NT2/D1 (cell line): ENCODE data around the gene PLK5.

Source experiments
- YY1 ChIP-seq: IDR thresholded peaks from 2 replicates; pipeline ENCODE4 v1.6.1; 2011; ENCODE audit not compliant: insufficient read length, insufficient read depth
- ZNF274 ChIP-seq: IDR thresholded peaks from 2 replicates; pipeline ENCODE4 v1.6.1; 2011; ENCODE audit warnings: mild to moderate bottlenecking, low read depth, low read length

- TF ChIP-seq ZNF274 (no peak), YY1 (no peak)
These were observed 42.5 kb upstream of the PLK5 start for GRCh38 chr19:1481224-1481892.
